ENCODE results near the gene MPDU1.

DNA sequence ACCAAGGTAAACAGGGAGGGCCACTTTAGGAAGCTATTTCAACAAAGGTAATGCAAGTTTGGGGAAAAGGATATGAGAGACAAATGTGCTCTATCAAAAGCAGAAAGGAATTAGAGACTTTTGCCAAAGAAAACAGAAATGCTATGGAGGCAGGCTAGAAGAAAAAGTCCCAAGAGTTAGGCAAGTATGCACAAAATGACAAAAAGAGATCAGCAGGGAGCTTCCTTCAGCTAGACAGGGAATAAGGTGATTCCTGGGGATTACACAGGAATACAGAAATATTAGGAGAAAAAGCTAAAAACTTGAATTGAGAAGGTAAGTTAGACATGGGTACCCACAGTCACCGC lies 28.6 kb downstream of the MPDU1 start:
- TF ChIP-seq, protein P1, sequence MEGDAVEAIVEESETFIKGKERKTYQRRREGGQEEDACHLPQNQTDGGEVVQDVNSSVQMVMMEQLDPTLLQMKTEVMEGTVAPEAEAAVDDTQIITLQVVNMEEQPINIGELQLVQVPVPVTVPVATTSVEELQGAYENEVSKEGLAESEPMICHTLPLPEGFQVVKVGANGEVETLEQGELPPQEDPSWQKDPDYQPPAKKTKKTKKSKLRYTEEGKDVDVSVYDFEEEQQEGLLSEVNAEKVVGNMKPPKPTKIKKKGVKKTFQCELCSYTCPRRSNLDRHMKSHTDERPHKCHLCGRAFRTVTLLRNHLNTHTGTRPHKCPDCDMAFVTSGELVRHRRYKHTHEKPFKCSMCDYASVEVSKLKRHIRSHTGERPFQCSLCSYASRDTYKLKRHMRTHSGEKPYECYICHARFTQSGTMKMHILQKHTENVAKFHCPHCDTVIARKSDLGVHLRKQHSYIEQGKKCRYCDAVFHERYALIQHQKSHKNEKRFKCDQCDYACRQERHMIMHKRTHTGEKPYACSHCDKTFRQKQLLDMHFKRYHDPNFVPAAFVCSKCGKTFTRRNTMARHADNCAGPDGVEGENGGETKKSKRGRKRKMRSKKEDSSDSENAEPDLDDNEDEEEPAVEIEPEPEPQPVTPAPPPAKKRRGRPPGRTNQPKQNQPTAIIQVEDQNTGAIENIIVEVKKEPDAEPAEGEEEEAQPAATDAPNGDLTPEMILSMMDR (IDR thresholded peaks at IDR 0.05; ENCODE audit: poor library complexity), result no peak
- no peak for TF ChIP-seq EZH2phosphoT487 (IDR thresholded peaks at IDR 0.05; ENCODE audit: low read depth, severe bottlenecking, unreplicated experiment)

All from hepatocyte (in vitro differentiated cells).